Caco-2 (cell line): ENCODE measurements around the gene UBA1. TPM values are rescaled to one million over a fixed set of nuclear protein-coding genes. Genes with fewer than 3 reads are reported as not detected.
A peak's percentile ranks its signal among the peaks of the same experiment; 100 is the strongest.

Experiments used
- BruUV-seq: library from RNA; stranded (reverse); fragments of 400-500 nt; replicated peaks from 2 replicates; lab custom pipeline; 2021; lab: Mats Ljungman, UMichigan
- CTCF ChIA-PET: fragments of 300-600 bp; sonication (Branson Sonifier 250); formaldehyde crosslinking; loops from one replicate; lab custom pipeline; 2022; ENCODE audit warnings: antibody characterized with exemption; lab: Charles Lee
- POLR2A ChIA-PET: fragments of 300-600 bp; sonication (Branson Sonifier 250); formaldehyde crosslinking; loops from one replicate; lab custom pipeline; 2022; ENCODE audit warnings: antibody characterized with exemption; lab: Charles Lee
- DNase-seq, 2 experiments: peaks; one replicate each; pipeline versions ENCODE4 v3.0.0 to v3.0.0-alpha.2; 2020 to 2022
- H3K27me3 ChIP-seq: replicated peaks from 2 replicates; pipeline ENCODE4 v1.6.0; 2011; ENCODE audit warnings: low read length; ENCODE audit not compliant: control insufficient read depth, insufficient read depth
- H3K36me3 ChIP-seq: 2 replicates; pipeline ENCODE4 v1.5.1; 2011; ENCODE audit warnings: low read length; ENCODE audit not compliant: control insufficient read depth, insufficient read depth
- H3K4me1 ChIP-seq: fragments of 250-450 bp; sonication (Bioruptor Pico); 2 replicates; pipeline ENCODE4 v1.5.1; 2020; ENCODE audit warnings: mild to moderate bottlenecking
- H3K4me3 ChIP-seq: 2 replicates; pipeline ENCODE4 v1.5.1; 2011; ENCODE audit warnings: low read depth, mild to moderate bottlenecking, control low read depth, low read length
- H3K9me3 ChIP-seq: fragments of 250-450 bp; sonication (Bioruptor Pico); 2 replicates; pipeline ENCODE4 v1.5.1; 2020; ENCODE audit warnings: mild to moderate bottlenecking, moderate library complexity
- H3K27ac Mint-ChIP-seq: one replicate; pipeline ENCODE4 v1.8.0; 2022; ENCODE audit warnings: mixed read lengths; ENCODE audit not compliant: unreplicated experiment
- H3K27me3 Mint-ChIP-seq: one replicate; pipeline ENCODE4 v1.8.0; 2022; ENCODE audit warnings: mixed read lengths; ENCODE audit not compliant: insufficient read depth, unreplicated experiment
- H3K36me3 Mint-ChIP-seq: one replicate; pipeline ENCODE4 v1.8.0; 2022; ENCODE audit warnings: mild to moderate bottlenecking, mixed read lengths; ENCODE audit not compliant: insufficient read depth, unreplicated experiment
- H3K4me1 Mint-ChIP-seq: one replicate; pipeline ENCODE4 v1.8.0; 2022; ENCODE audit warnings: low read depth, mixed read lengths; ENCODE audit not compliant: unreplicated experiment
- H3K4me3 Mint-ChIP-seq: one replicate; pipeline ENCODE4 v1.8.0; 2022; ENCODE audit warnings: mild to moderate bottlenecking, moderate library complexity, mixed read lengths; ENCODE audit not compliant: unreplicated experiment
- H3K9me3 Mint-ChIP-seq: one replicate; pipeline ENCODE4 v1.8.0; 2022; ENCODE audit warnings: mixed read lengths; ENCODE audit not compliant: unreplicated experiment
- intact Hi-C: fragments of 100-400 bp; cut with micrococcal nuclease; formaldehyde crosslinking; loops from one replicate; pipeline ENCODE4 v1.10.0; 2022; ENCODE audit not compliant: unreplicated experiment
- total RNA-seq: library from RNA; stranded (reverse); gene quantifications from 2 replicates; pipeline ENCODE4 v1.2.3, GENCODE V29; 2022
- TF ChIP-seq, protein P1 (sequence below), 2 experiments: fragments of 200-600 bp in 1 of 2; IDR thresholded peaks; 1 replicate in 1 of 2; 2 replicates in 1 of 2; pipeline versions ENCODE4 v1.5.1 to v1.8.0; 2011 to 2022; ENCODE audit warnings: antibody characterized with exemption in 1 of 2, control low read depth in 1 of 2, inconsistent platforms in 1 of 2, low read depth in 1 of 2, low read length in 1 of 2, mild to moderate bottlenecking in 1 of 2, moderate library complexity in 1 of 2; ENCODE audit not compliant: insufficient read depth in 1 of 2, severe bottlenecking in 1 of 2, unreplicated experiment in 1 of 2

The UBA1 gene
- total RNA-seq, 1 experiment from 2014 or later = 156 TPM

- H3K4me1 ChIP-seq = peaks cover 3% of the 10 kb centered on the region; the same call in 1 of the 2 replicates
- intact Hi-C loops = loop anchor here (5.0 to 10.0 kb wide), 2 partner anchors 290 to 453 kb away; partner anchors contain the start of gene ZNF41
- POLR2A ChIA-PET = no interaction called here
- Mint-ChIP-seq H3K27ac (peak overlapping the region; percentile 92), H3K4me1 (peaks cover 9% of the 10 kb centered on the region), H3K9me3 (no peaks in the 10 kb centered on the region), H3K27me3 (no peaks in the 10 kb centered on the region), H3K4me3 (peak overlapping the region; percentile 88), H3K36me3 (peaks cover 37% of the 10 kb centered on the region)
- peak overlapping the region; percentile 68 for H3K4me3 ChIP-seq
- H3K9me3 ChIP-seq = no peaks in the 10 kb centered on the region
- DNase-seq = no peak
- TF ChIP-seq, protein P1, sequence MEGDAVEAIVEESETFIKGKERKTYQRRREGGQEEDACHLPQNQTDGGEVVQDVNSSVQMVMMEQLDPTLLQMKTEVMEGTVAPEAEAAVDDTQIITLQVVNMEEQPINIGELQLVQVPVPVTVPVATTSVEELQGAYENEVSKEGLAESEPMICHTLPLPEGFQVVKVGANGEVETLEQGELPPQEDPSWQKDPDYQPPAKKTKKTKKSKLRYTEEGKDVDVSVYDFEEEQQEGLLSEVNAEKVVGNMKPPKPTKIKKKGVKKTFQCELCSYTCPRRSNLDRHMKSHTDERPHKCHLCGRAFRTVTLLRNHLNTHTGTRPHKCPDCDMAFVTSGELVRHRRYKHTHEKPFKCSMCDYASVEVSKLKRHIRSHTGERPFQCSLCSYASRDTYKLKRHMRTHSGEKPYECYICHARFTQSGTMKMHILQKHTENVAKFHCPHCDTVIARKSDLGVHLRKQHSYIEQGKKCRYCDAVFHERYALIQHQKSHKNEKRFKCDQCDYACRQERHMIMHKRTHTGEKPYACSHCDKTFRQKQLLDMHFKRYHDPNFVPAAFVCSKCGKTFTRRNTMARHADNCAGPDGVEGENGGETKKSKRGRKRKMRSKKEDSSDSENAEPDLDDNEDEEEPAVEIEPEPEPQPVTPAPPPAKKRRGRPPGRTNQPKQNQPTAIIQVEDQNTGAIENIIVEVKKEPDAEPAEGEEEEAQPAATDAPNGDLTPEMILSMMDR (IDR thresholded peaks at IDR 0.05; ENCODE audit: insufficient read depth in 1 of 2, low read depth in 1 of 2, low read length in 1 of 2, severe bottlenecking in 1 of 2, unreplicated experiment in 1 of 2) = no peak
- BruUV-seq = no TSS peak
- H3K27me3 ChIP-seq = no peaks in the 10 kb centered on the region
- H3K36me3 ChIP-seq = no peaks in the 10 kb centered on the region
- CTCF ChIA-PET = interaction anchor here (0.9 to 1.6 kb wide), 2 partner anchors 26 to 331 kb away, joined by 3 to 7 read pairs; no protein-coding TSS in a partner anchor
Observed at GRCh38 chrX:47191806-47192401, 1.7 kb upstream of the UBA1 start.

DNA sequence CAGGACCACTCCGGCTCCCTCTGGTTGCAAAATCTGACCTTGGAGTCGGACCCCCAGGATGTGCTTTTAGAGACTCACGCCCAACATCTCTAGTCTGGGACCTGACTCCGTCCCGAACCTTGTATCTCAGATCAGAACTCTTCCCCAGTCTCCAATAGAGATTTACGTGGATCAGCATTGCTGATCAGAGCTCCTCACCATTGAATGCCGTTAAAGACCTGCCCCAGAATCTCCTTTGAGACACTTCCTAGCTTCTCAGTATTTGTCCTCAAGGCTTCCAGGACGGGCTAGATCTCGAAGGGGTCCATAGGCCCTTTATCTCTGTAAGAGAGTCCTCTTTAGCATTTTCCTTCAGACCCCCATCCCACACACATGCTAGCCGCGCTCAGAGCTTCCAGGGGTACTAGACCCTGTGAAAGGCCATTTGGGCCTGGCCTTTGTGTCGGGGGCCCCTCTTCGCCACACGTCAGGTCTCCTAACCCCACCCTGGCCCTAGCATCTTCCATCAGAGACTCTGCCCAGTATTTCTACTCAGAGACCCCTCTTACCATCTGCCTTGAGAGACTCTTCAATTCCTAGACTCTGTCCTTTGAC lies 662 bp downstream of the UBA1 start:
- Mint-ChIP-seq H3K27ac (peak overlapping the region; percentile 94), H3K36me3 (peaks cover 52% of the 10 kb centered on the region), H3K27me3 (no peaks in the 10 kb centered on the region), H3K9me3 (no peaks in the 10 kb centered on the region), H3K4me1 (peaks cover 9% of the 10 kb centered on the region), H3K4me3 (peak overlapping the region; percentile 82)
- POLR2A ChIA-PET = interaction anchor here (1.0 kb wide), 1 partner anchor 118 kb away, joined by 4 read pairs; no protein-coding TSS in a partner anchor
- Histone ChIP-seq H3K4me1 (peaks cover 3% of the 10 kb centered on the region; the same call in 1 of the 2 replicates), H3K27me3 (no peaks in the 10 kb centered on the region), H3K4me3 (peak overlapping the region; percentile 75), H3K9me3 (no peaks in the 10 kb centered on the region), H3K36me3 (peaks cover 2% of the 10 kb centered on the region; the same call in 1 of the 2 replicates)
- no peak for DNase-seq
- TF ChIP-seq, protein P1 (IDR thresholded peaks at IDR 0.05; ENCODE audit: insufficient read depth in 1 of 2, low read depth in 1 of 2, low read length in 1 of 2, severe bottlenecking in 1 of 2, unreplicated experiment in 1 of 2) = no peak
- CTCF ChIA-PET = interaction anchor here (0.8 kb wide), 1 partner anchor 328 kb away, joined by 3 read pairs; no protein-coding TSS in a partner anchor
- BruUV-seq = TSS peak; percentile 52
- intact Hi-C loops = loop anchor here (5.0 to 10.0 kb wide), 2 partner anchors 288 to 451 kb away; partner anchors contain the start of gene ZNF41

DNA sequence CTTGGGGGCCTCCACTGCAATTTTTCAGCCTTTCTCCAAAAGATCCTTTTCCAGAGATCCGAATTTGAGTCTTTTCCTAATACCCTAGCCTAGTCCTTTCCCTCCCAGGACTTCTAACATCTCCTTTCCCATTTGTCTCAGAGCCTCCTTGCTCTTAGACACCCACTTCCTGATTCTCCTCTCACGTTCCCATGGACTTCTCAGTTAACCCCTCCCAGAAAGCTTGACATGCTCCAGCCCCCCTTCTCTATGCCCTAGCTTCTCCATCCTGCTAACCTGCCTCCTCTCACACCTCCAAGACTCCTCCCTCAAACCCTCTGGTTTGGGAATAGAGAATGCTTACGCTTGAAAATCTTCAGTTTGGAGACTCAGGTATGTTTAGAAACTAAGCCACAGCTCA lies 2.5 kb downstream of the UBA1 start:
- TF ChIP-seq, protein P1 (IDR thresholded peaks at IDR 0.05; ENCODE audit: insufficient read depth in 1 of 2, low read depth in 1 of 2, low read length in 1 of 2, severe bottlenecking in 1 of 2, unreplicated experiment in 1 of 2) = no peak
- CTCF ChIA-PET = no interaction called here
- H3K4me3 ChIP-seq = no peak overlapping the region
- Mint-ChIP-seq H3K27me3 (no peaks in the 10 kb centered on the region), H3K4me3 (peak overlapping the region; percentile 82), H3K9me3 (no peaks in the 10 kb centered on the region), H3K36me3 (peaks cover 56% of the 10 kb centered on the region), H3K4me1 (peaks cover 9% of the 10 kb centered on the region), H3K27ac (peak overlapping the region; percentile 93)
- no peaks in the 10 kb centered on the region for H3K9me3 ChIP-seq
- DNase-seq = no peak
- no peaks in the 10 kb centered on the region; the same call in 1 of the 2 replicates for H3K4me1 ChIP-seq
- BruUV-seq = no TSS peak
- H3K27me3 ChIP-seq = no peaks in the 10 kb centered on the region
- H3K36me3 ChIP-seq = peaks cover 3% of the 10 kb centered on the region; the same call in 1 of the 2 replicates
- POLR2A ChIA-PET = interaction anchor here (1.2 kb wide), 1 partner anchor 22 kb away, joined by 3 read pairs; no protein-coding TSS in a partner anchor
- intact Hi-C loops = loop anchor here (10.0 kb wide), 1 partner anchor 449 kb away; no protein-coding TSS in a partner anchor
